HL-60 (cell line): Measurements from ENCODE around the gene DDX59.
A peak's percentile ranks its signal among the peaks of the same experiment; 100 is the strongest.

Experiments
- DNase-seq, 2 experiments: peaks; one replicate each; pipeline ENCODE4 v3.0.0-alpha.2; 2010 to 2020; ENCODE audit warnings: low read depth in 1 of 2, low spot score in 1 of 2
- H3K27ac ChIP-seq: fragments of 250-450 bp; sonication (Bioruptor Pico); replicated peaks from 2 replicates; pipeline ENCODE4 v1.5.1; 2020; ENCODE audit warnings: mild to moderate bottlenecking, moderate library complexity
- H3K27me3 ChIP-seq: fragments of 250-450 bp; sonication (Bioruptor Pico); 2 replicates; pipeline ENCODE4 v1.5.1; 2021; ENCODE audit warnings: mild to moderate bottlenecking, moderate library complexity; ENCODE audit not compliant: insufficient read depth, poor library complexity, severe bottlenecking
- H3K4me3 ChIP-seq: replicated peaks from 2 replicates; pipeline ENCODE4 v1.5.1; 2011; ENCODE audit warnings: mild to moderate bottlenecking, control low read depth, low read length; ENCODE audit not compliant: insufficient read depth
- GABPA ChIP-seq: IDR thresholded peaks from 2 replicates; pipeline ENCODE4 v1.6.1; 2012; ENCODE audit warnings: low read depth
- POLR2AphosphoS5 ChIP-seq: IDR thresholded peaks from 2 replicates; pipeline ENCODE4 v1.6.1; 2012; ENCODE audit warnings: low read depth
- SPI1 ChIP-seq: IDR thresholded peaks from 2 replicates; pipeline ENCODE4 v1.6.1; 2012; ENCODE audit warnings: low read depth, mild to moderate bottlenecking, borderline replicate concordance
- TF ChIP-seq, protein P1 (sequence below): IDR thresholded peaks from one replicate; pipeline ENCODE4 v1.5.1; 2011; ENCODE audit warnings: low read length, control low read depth, inconsistent platforms; ENCODE audit not compliant: insufficient read depth
- TF ChIP-seq, protein P2 (sequence below): IDR thresholded peaks from 2 replicates; pipeline ENCODE4 v1.6.1; 2012; ENCODE audit warnings: low read depth; ENCODE audit not compliant: insufficient replicate concordance

Gene DDX59

DNA sequence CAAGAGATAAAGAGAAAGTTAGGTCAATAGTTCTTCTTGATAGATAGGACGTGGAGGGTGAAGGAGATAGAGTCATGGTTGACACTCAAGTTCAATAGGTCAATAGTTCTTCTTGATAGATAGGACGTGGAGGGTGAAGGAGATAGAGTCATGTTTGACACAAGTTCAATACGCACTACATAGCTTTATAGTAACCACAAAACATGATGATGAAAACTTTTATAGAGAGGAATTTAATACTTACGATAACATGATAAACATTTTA is 5.8 kb upstream of the DDX59 start:
- DNase-seq: no peak
- no peak overlapping the region for H3K27ac ChIP-seq
- H3K27me3 ChIP-seq: no peaks in the 10 kb centered on the region
- H3K4me3 ChIP-seq: no peak overlapping the region
- TF ChIP-seq GABPA: no peak
- TF ChIP-seq, protein P1, sequence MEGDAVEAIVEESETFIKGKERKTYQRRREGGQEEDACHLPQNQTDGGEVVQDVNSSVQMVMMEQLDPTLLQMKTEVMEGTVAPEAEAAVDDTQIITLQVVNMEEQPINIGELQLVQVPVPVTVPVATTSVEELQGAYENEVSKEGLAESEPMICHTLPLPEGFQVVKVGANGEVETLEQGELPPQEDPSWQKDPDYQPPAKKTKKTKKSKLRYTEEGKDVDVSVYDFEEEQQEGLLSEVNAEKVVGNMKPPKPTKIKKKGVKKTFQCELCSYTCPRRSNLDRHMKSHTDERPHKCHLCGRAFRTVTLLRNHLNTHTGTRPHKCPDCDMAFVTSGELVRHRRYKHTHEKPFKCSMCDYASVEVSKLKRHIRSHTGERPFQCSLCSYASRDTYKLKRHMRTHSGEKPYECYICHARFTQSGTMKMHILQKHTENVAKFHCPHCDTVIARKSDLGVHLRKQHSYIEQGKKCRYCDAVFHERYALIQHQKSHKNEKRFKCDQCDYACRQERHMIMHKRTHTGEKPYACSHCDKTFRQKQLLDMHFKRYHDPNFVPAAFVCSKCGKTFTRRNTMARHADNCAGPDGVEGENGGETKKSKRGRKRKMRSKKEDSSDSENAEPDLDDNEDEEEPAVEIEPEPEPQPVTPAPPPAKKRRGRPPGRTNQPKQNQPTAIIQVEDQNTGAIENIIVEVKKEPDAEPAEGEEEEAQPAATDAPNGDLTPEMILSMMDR: no peak
- no peak for TF ChIP-seq POLR2AphosphoS5
- TF ChIP-seq, protein P2, sequence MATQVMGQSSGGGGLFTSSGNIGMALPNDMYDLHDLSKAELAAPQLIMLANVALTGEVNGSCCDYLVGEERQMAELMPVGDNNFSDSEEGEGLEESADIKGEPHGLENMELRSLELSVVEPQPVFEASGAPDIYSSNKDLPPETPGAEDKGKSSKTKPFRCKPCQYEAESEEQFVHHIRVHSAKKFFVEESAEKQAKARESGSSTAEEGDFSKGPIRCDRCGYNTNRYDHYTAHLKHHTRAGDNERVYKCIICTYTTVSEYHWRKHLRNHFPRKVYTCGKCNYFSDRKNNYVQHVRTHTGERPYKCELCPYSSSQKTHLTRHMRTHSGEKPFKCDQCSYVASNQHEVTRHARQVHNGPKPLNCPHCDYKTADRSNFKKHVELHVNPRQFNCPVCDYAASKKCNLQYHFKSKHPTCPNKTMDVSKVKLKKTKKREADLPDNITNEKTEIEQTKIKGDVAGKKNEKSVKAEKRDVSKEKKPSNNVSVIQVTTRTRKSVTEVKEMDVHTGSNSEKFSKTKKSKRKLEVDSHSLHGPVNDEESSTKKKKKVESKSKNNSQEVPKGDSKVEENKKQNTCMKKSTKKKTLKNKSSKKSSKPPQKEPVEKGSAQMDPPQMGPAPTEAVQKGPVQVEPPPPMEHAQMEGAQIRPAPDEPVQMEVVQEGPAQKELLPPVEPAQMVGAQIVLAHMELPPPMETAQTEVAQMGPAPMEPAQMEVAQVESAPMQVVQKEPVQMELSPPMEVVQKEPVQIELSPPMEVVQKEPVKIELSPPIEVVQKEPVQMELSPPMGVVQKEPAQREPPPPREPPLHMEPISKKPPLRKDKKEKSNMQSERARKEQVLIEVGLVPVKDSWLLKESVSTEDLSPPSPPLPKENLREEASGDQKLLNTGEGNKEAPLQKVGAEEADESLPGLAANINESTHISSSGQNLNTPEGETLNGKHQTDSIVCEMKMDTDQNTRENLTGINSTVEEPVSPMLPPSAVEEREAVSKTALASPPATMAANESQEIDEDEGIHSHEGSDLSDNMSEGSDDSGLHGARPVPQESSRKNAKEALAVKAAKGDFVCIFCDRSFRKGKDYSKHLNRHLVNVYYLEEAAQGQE: no peak
- TF ChIP-seq SPI1: no peak

DNA sequence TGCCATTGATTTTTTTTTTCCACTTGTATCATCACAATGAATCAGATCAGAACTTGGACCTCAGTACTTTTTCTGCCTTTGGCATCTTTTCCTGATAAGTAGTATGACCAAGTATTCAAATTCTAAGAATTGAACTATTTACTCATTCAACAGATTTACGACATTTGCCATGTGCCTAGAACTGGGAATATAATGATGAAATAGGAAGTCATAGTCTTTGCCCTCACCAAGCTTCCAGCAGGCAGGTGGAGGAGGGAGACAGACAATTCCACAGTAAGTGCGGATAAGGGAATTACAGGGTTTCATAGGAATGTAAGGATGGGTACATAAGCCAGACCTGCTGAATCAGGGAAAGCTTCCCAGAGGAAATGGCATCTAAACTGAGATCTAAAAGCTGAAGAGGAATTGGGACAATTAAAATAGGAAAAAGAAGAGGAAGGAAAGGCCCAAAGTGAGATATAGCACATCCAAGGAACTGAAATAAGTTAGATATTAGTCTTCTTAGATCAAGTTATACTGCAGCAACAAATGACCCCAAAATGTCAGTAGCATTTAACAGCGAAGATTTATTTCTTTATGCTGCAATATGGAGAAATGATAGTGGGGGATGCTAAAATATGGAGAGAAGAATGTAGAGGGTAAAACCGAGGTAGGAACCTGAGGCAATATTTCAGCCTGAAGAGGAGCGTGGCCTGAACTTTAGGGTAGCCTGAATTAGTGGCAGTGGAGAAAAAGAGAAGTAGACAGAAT is 5.3 kb upstream of the DDX59 start:
- no peak for DNase-seq
- TF ChIP-seq GABPA: no peak
- TF ChIP-seq, protein P1: no peak
- TF ChIP-seq, protein P2: no peak
- no peak for TF ChIP-seq SPI1
- no peak for TF ChIP-seq POLR2AphosphoS5
- Histone ChIP-seq H3K27me3 (no peaks in the 10 kb centered on the region), H3K27ac (no peak overlapping the region), H3K4me3 (no peak overlapping the region)

DNA sequence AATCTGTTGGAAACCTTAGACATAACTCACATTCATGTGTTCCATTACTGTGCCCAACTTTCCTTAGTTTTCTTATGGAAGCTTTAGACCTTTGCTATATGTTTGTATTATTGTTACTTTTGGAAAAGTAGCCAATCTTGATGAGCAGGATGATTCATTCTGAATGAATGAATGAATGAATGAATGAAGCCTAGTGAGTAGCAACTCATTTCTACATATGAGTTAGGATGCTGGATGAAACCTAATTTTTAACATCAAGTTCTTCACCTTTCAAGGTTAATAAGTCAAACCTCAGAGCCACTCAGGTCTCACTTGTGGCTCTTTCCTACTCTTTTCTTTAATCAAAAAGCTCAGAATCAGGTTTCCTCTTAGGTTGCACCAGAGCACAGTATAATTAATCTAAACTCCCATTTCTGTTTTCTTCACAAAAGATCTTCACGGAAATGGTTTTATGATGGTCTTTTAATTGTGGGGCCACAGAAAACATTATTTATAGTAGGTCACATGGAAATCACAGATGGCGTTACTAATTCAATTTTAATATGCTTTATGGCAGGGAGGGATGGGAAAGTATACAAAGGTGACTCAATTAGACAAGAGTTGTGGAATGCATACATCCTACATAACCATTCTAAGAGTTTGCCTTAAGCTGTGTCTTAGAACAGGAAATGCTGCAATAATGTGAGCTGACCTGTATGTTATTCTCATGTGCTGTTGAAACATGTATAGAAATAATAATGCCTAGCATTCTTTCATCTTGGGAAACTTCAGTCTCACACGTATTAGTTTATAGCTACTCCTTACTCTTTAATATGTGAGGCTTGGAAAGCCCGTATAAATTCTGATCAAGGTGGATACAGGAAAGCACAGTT is 4.5 kb upstream of the DDX59 start:
- Histone ChIP-seq H3K27me3 (no peaks in the 10 kb centered on the region), H3K27ac (no peak overlapping the region), H3K4me3 (no peak overlapping the region)
- TF ChIP-seq, protein P1: no peak
- TF ChIP-seq, protein P2: no peak
- TF ChIP-seq SPI1 (no peak), POLR2AphosphoS5 (no peak), GABPA (no peak)
- DNase-seq: peak in 1 of 2 experiments; percentile 7
